K562 (cell line): ENCODE results near the gene PKP1. TPM values are rescaled to one million over a fixed set of nuclear protein-coding genes. Genes with fewer than 3 reads are reported as not detected.
A peak's percentile ranks its signal among the peaks of the same experiment; 100 is the strongest.

ENCODE experiments used
- ATAC-seq: fragments of 200-7000 bp; cut with Tn5 transposase; 3 replicates; pipeline ENCODE4 v1.9.1; 2020; ENCODE audit warnings: moderate library complexity
- BruUV-seq: library from RNA; stranded (reverse); fragments of 400-500 nt; replicated peaks from 2 replicates; lab custom pipeline; 2021; lab: Mats Ljungman, UMichigan
- CTCF ChIA-PET: fragments of 300-600 bp; formaldehyde crosslinking; extraction: SDS; loops from one replicate; lab custom pipeline; 2021; ENCODE audit warnings: low intra/inter-chr PET ratio; lab: Yijun Ruan, JAX
- POLR2A ChIA-PET: fragments of 300-600, 350-650 bp; sonication (Branson Sonifier 250); formaldehyde crosslinking; extraction: SDS; loops from one replicate; lab custom pipeline; 2021; ENCODE audit warnings: antibody characterized with exemption, inconsistent platforms; lab: Yijun Ruan, JAX
- DNase-seq, 4 experiments: peaks; one replicate each; pipeline versions ENCODE4 v3.0.0 to v3.0.0-alpha.2; 2011 to 2018; ENCODE audit warnings: low spot score in 3 of 4, mixed read lengths in 3 of 4; ENCODE audit errors: extremely low read depth in 1 of 4
- FAIRE-seq: peaks from 2 replicates; lab custom pipeline; 2011; peaks lifted over from hg19 to GRCh38; lab: Jason Lieb, UNC
- H2AFZ ChIP-seq: 2 replicates; pipeline ENCODE4 v1.6.0; 2011; ENCODE audit warnings: low read depth, low read length, control low read depth, inconsistent platforms
- H3K27ac ChIP-seq: fragments of 200-600 bp; 3 replicates; pipeline ENCODE4 v1.8.0; 2011; ENCODE audit warnings: low read depth, mild to moderate bottlenecking, control low read depth, inconsistent platforms, low read length, moderate library complexity, mixed read lengths; ENCODE audit errors: extremely low read depth
- H3K27me3 ChIP-seq, 2 experiments: fragments of 300-600 bp in 1 of 2; 2 replicates in 1 of 2; 3 replicates in 1 of 2; pipeline versions ENCODE4 v1.6.0 to v1.8.0; 2011; ENCODE audit warnings: inconsistent platforms in 2 of 2, low read length in 2 of 2, mild to moderate bottlenecking in 1 of 2, mixed read lengths in 1 of 2, moderate library complexity in 1 of 2; ENCODE audit not compliant: control insufficient read depth in 2 of 2, insufficient read depth in 2 of 2
- H3K36me3 ChIP-seq: fragments of 300-600 bp; 3 replicates; pipeline ENCODE4 v1.8.0; 2011; ENCODE audit warnings: mild to moderate bottlenecking, low read length, inconsistent platforms; ENCODE audit not compliant: control insufficient read depth, insufficient read depth
- H3K4me1 ChIP-seq, 2 experiments: fragments of 200-600 bp in 1 of 2; replicated peaks in 1 of 2; 2 replicates in 1 of 2; 3 replicates in 1 of 2; pipeline versions ENCODE4 v1.5.1 to v1.8.0; 2011; ENCODE audit warnings: inconsistent platforms in 2 of 2, low read length in 2 of 2, mild to moderate bottlenecking in 1 of 2, mixed read lengths in 1 of 2, moderate library complexity in 1 of 2; ENCODE audit not compliant: control insufficient read depth in 2 of 2, insufficient read depth in 2 of 2
- H3K4me2 ChIP-seq: 2 replicates; pipeline ENCODE4 v1.6.1; 2011; ENCODE audit warnings: low read length, control low read depth, inconsistent platforms, mixed read lengths; ENCODE audit not compliant: insufficient read depth
- H3K4me3 ChIP-seq: fragments of 200-600 bp; sonication (generic), shearing (Covaris generic); 2 replicates; pipeline ENCODE4 v1.5.1; 2016; ENCODE audit warnings: control low read depth, inconsistent platforms
- H3K79me2 ChIP-seq: fragments of 200-600 bp; 3 replicates; pipeline ENCODE4 v1.8.0; 2011; ENCODE audit warnings: low read length, inconsistent platforms; ENCODE audit not compliant: control insufficient read depth, insufficient read depth
- H3K9ac ChIP-seq, 2 experiments: 2 replicates each; pipeline versions ENCODE4 v1.6.0 to v1.6.1; 2011; ENCODE audit warnings: low read depth in 2 of 2, low read length in 2 of 2, control low read depth in 1 of 2, inconsistent platforms in 1 of 2, mild to moderate bottlenecking in 1 of 2, mixed read lengths in 1 of 2; ENCODE audit not compliant: insufficient read depth in 1 of 2
- H3K9me1 ChIP-seq: one replicate; pipeline ENCODE4 v1.6.0; 2011; ENCODE audit warnings: inconsistent platforms, mild to moderate bottlenecking, low read length, moderate library complexity; ENCODE audit not compliant: control insufficient read depth, insufficient read depth
- H3K9me3 ChIP-seq: replicated peaks from 2 replicates; pipeline ENCODE4 v1.5.1; 2011; ENCODE audit warnings: low read depth, low read length, inconsistent platforms; ENCODE audit not compliant: control insufficient read depth, insufficient read depth
- H4K20me1 ChIP-seq: replicated peaks from 2 replicates; pipeline ENCODE4 v1.6.1; 2011; ENCODE audit warnings: low read length, inconsistent platforms, mixed read lengths; ENCODE audit not compliant: control insufficient read depth, insufficient read depth
- DPF2 ChIP-seq: fragments of 450-650 bp; IDR thresholded peaks from 2 replicates; pipeline ENCODE4 v1.6.1; 2016
- MCM5 ChIP-seq: fragments of 450-650 bp; IDR thresholded peaks from 2 replicates; pipeline ENCODE4 v1.6.1; 2016; ENCODE audit warnings: low read depth
- ZNF316 ChIP-seq: fragments of 450-650 bp; IDR thresholded peaks from 2 replicates; pipeline ENCODE4 v1.6.1; 2016
- whole genome bisulfite sequencing: fragments of 100-300 bp; shearing (Covaris generic); methylation state at CpG from one replicate; pipeline ENCODE4 v1.1.6; 2016; ENCODE audit warnings: low coverage, mixed read lengths; ENCODE audit not compliant: insufficient coverage; ENCODE audit errors: missing lambda C conversion rate; 5-methylcytosine and 5-hydroxymethylcytosine counted together
- in situ Hi-C: fragments of 300-500 bp; cut with MboI; formaldehyde crosslinking; loops from 4 replicates; pipeline ENCODE4 v1.15.0; 2018; ENCODE audit warnings: inconsistent platforms, mixed read lengths
- intact Hi-C: fragments of 100-400 bp; cut with micrococcal nuclease; formaldehyde crosslinking; loops from 2 replicates; pipeline ENCODE4 v1.14.2; 2022
- polyA plus RNA-seq, 8 experiments: library from polyadenylated mRNA; depleted of rRNA in 4 of 8; stranded (reverse) in 5 of 8; unstranded in 3 of 8; fragments of >200 nt; fragmentation: Nextera tagmentation in 2 of 8; fragmentation: Illumina TruSeq in 1 of 8; extraction: Ambion mirVana in 2 of 8; extraction: Trizol in 1 of 8; gene quantifications; 2 replicates each; pipeline versions ENCODE4 v1.2.1 to v1.2.3, GENCODE V29; 2011 to 2014; ENCODE audit warnings: inconsistent platforms in 1 of 8, missing spikeins in 1 of 8
- total RNA-seq, 7 experiments: library from RNA; depleted of rRNA in 6 of 7; stranded (reverse); fragments of >200 nt in 6 of 7; fragmentation: Illumina TruSeq in 2 of 7; extraction: Trizol in 2 of 7; gene quantifications; 2 replicates each; pipeline versions ENCODE4 v1.2.1 to v1.2.3, GENCODE V29; 2011 to 2021; ENCODE audit warnings: low replicate concordance in 1 of 7
- TF ChIP-seq, protein P1 (sequence below): sonication (generic); formaldehyde crosslinking; IDR thresholded peaks from 2 replicates; pipeline ENCODE4 v1.8.0; 2023; ENCODE audit warnings: missing genetic modification reagents, mild to moderate bottlenecking, borderline replicate concordance
- TF ChIP-seq, protein P2 (sequence below): fragments of 450-650 bp; formaldehyde crosslinking; IDR thresholded peaks from 2 replicates; pipeline ENCODE4 v1.4.0; 2020; ENCODE audit warnings: mild to moderate bottlenecking, mixed read lengths

PKP1 gene
- total and polyA plus RNA-seq, 9 of the 15 experiments (the other 6 are each of a cell fraction or from before 2014, with no cell fraction given), result not detected

DNA sequence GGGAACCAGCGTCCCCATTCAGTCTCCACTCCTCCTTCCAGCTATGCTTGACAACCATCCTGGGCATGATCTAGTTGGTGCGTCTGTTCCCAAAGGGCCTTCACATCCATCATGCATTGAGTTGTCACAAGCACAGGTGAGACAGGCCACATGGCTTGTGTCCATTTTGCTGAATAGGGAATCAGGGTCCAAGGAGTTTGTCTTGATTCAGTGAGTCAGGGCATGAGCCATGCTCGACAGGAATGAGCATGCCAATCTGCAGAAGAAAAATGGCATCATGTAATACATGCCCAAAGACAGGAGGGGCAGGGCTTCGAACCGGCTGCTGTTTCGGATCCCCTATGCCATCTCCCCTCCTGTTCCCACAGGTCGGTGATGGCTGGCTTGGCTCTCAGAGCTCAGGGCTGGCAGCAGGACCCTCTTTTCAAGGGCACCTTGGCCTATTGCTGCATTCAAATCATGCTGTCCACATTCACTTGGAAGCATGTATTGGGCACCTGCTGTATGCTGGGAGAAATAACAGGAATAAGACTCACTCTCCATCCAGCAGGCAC, 44.5 kb downstream of the PKP1 start (continued):
- TF ChIP-seq, protein P1, sequence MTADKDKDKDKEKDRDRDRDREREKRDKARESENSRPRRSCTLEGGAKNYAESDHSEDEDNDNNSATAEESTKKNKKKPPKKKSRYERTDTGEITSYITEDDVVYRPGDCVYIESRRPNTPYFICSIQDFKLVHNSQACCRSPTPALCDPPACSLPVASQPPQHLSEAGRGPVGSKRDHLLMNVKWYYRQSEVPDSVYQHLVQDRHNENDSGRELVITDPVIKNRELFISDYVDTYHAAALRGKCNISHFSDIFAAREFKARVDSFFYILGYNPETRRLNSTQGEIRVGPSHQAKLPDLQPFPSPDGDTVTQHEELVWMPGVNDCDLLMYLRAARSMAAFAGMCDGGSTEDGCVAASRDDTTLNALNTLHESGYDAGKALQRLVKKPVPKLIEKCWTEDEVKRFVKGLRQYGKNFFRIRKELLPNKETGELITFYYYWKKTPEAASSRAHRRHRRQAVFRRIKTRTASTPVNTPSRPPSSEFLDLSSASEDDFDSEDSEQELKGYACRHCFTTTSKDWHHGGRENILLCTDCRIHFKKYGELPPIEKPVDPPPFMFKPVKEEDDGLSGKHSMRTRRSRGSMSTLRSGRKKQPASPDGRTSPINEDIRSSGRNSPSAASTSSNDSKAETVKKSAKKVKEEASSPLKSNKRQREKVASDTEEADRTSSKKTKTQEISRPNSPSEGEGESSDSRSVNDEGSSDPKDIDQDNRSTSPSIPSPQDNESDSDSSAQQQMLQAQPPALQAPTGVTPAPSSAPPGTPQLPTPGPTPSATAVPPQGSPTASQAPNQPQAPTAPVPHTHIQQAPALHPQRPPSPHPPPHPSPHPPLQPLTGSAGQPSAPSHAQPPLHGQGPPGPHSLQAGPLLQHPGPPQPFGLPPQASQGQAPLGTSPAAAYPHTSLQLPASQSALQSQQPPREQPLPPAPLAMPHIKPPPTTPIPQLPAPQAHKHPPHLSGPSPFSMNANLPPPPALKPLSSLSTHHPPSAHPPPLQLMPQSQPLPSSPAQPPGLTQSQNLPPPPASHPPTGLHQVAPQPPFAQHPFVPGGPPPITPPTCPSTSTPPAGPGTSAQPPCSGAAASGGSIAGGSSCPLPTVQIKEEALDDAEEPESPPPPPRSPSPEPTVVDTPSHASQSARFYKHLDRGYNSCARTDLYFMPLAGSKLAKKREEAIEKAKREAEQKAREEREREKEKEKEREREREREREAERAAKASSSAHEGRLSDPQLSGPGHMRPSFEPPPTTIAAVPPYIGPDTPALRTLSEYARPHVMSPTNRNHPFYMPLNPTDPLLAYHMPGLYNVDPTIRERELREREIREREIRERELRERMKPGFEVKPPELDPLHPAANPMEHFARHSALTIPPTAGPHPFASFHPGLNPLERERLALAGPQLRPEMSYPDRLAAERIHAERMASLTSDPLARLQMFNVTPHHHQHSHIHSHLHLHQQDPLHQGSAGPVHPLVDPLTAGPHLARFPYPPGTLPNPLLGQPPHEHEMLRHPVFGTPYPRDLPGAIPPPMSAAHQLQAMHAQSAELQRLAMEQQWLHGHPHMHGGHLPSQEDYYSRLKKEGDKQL (CRISPR knock-in tag), result no peak
- TF ChIP-seq, all 486 proteins: peak for 1

DNA sequence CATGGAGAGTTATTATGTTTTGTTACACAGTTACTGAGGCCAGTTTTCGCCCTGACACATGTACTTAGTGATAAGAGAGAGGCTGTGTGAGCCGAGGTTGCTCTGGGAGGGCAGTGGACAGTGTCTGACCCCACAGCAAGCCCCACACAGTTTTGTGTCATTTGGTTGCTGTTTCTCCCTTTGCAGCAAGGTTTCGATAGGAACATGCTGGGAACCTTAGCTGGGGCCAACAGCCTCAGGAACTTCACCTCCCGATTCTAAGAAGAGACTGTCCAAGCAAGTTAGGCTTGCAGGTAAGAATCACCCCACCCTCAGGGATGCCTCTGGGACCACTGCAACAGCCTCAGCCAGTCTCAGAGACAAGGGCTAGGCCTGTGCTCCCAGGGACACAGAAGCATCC, 45.3 kb downstream of the PKP1 start:
- TF ChIP-seq DPF2 (no peak), ZNF316 (no peak), MCM5 (no peak)
- TF ChIP-seq, protein P2, sequence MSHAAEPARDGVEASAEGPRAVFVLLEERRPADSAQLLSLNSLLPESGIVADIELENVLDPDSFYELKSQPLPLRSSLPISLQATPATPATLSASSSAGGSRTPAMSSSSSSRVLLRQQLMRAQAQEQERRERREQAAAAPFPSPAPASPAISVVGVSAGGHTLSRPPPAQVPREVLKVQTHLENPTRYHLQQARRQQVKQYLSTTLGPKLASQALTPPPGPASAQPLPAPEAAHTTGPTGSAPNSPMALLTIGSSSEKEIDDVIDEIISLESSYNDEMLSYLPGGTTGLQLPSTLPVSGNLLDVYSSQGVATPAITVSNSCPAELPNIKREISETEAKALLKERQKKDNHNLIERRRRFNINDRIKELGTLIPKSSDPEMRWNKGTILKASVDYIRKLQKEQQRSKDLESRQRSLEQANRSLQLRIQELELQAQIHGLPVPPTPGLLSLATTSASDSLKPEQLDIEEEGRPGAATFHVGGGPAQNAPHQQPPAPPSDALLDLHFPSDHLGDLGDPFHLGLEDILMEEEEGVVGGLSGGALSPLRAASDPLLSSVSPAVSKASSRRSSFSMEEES (CRISPR knock-in tag), result no peak
- Histone ChIP-seq H3K4me1 (no peaks in the 10 kb centered on the region), H3K79me2 (no peaks in the 10 kb centered on the region), H3K4me3 (no peak overlapping the region), H3K27me3 (peaks cover 20 to 69% of the 10 kb centered on the region in 2 experiments), H3K27ac (no peak overlapping the region), H3K9me1 (no peaks in the 10 kb centered on the region), H3K9me3 (no peaks in the 10 kb centered on the region), H4K20me1 (peaks cover 5% of the 10 kb centered on the region; the same call in 1 of the 2 replicates), H3K9ac (no peak overlapping the region; a peak in 1 of 4 replicates), H3K36me3 (no peaks in the 10 kb centered on the region), H3K4me2 (no peak overlapping the region), H2AFZ (no peak overlapping the region)
- no peak for DNase-seq
- ChIA-PET POLR2A (interaction anchor here (1.2 kb wide), 1 partner anchor 18 kb away, joined by 3 read pairs; no protein-coding TSS in a partner anchor), CTCF (no interaction called here)
- intact Hi-C loops, result no loop called here
- ATAC-seq, result no peak
- in situ Hi-C loops, result no loop called here
- BruUV-seq, result no TSS peak
- 2% methylated on average over 4 of the region's 4 CpGs for WGBS
- peak; percentile 40 for FAIRE-seq
